Breast epithelium (tissue), 4 donors: ENCODE measurements around the gene CHD9. TPM values are rescaled to one million over a fixed set of nuclear protein-coding genes. Genes with fewer than 3 reads are reported as not detected.
"Not testable (repeated sequence)": the region's sequence is repeated elsewhere in the genome, so short reads cannot be mapped to it uniquely, and the experiment has no call there.

Experiments
- DNase-seq, 2 donors: peaks; one replicate each; pipeline ENCODE4 v3.0.0-alpha.2; 2019; ENCODE audit warnings: low spot score in 2 of 2
- H3K27ac ChIP-seq, 2 donors: fragments of 200-600 bp; sonication (generic) in 1 of 2; one replicate each; pipeline ENCODE4 v1.5.1; 2016 to 2019; ENCODE audit warnings: mild to moderate bottlenecking in 1 of 2
- H3K27me3 ChIP-seq, 2 donors: fragments of 200-600 bp; sonication (generic) in 1 of 2; one replicate each; pipeline versions ENCODE4 v1.5.1 to v1.6.0; 2017 to 2019; ENCODE audit warnings: control low read depth in 1 of 2, mild to moderate bottlenecking in 1 of 2
- H3K36me3 ChIP-seq: fragments of 200-600 bp; one replicate; pipeline ENCODE4 v1.5.1; 2019
- H3K4me1 ChIP-seq, 2 donors: fragments of 200-600 bp; sonication (generic); one replicate each; pipeline ENCODE4 v1.5.1; 2016 to 2019; ENCODE audit warnings: control low read depth in 1 of 2
- H3K4me3 ChIP-seq, 3 donors: fragments of 200-600 bp; sonication (generic); 1 replicate in 2 of 3; 2 replicates in 1 of 3; pipeline ENCODE4 v1.5.1; 2016 to 2019; ENCODE audit warnings: mild to moderate bottlenecking in 3 of 3, moderate library complexity in 2 of 3
- H3K9me3 ChIP-seq, 2 donors: fragments of 200-600 bp; sonication (generic) in 1 of 2; one replicate each; pipeline ENCODE4 v1.5.1; 2016 to 2019; ENCODE audit warnings: control low read depth in 1 of 2
- POLR2A ChIP-seq: fragments of 450-650 bp; IDR thresholded peaks from one replicate; pipeline ENCODE4 v1.6.1; 2016; ENCODE audit warnings: antibody characterized with exemption, mild to moderate bottlenecking, moderate library complexity
- POLR2AphosphoS5 ChIP-seq, 3 donors: sonication (generic); formaldehyde crosslinking; IDR thresholded peaks; one replicate each; pipeline ENCODE4 v1.6.1; 2017; ENCODE audit warnings: antibody characterized with exemption in 3 of 3
- intact Hi-C: fragments of 100-400 bp; cut with DNase I; formaldehyde crosslinking; loops from one replicate; pipeline ENCODE4 v1.15.1; 2023; ENCODE audit warnings: low total_unique reads
- total RNA-seq, 3 donors: library from RNA; depleted of rRNA; stranded (reverse); fragments of >200 nt; gene quantifications; one replicate each; pipeline ENCODE4 v1.1.0, GENCODE V29; 2016
- TF ChIP-seq, protein P1 (sequence below), 3 donors: fragments of 450-650 bp; IDR thresholded peaks; one replicate each; pipeline ENCODE4 v1.5.1; 2016 to 2017; ENCODE audit warnings: antibody characterized with exemption in 3 of 3, mild to moderate bottlenecking in 3 of 3, moderate library complexity in 3 of 3

Gene CHD9
- total RNA-seq, 3 donors from 2014 or later = 93.8 to 160 (median 158) TPM

DNA sequence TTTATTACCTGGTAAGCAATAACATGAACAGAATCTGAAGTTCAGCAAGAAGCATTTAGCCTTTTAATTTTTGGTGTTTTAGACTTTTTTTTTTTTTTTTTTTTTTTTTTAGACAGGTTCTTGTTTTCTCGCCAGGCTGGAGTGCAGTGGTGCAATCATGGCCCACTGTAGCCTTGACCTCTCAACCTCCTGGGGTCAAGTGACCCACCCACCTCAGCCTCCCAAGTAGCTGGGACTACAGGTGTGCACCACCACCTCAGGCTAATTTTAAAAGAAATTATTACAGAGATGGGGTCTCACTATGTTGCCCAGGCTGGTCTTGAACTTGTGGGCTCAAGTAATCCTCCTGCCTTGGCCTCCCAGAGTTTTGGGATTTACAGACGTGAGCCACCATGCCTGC, 206.5 kb downstream of the CHD9 start:
- Histone ChIP-seq H3K36me3 (peaks cover 3% of the 10 kb centered on the region), H3K27ac (no peak overlapping the region)
- DNase-seq = no peak

DNA sequence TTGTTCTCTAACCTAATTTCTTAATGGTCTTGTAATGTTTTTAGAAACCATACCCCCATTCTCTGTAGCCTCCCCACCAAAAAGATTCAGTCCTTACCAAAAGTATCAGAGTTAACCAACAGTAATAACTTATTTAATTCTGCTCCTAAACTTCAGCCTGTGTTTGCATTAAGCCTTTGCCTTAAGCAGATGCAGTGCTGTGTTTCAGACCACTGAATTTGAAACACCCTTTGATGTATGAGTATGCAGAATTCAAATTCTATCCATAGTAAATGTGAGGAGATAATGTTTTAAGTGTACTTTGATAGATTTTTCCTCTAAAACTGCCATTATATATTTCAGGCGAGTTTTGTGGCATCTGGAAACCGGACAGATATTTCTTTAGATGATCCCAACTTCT, 207.9 kb downstream of the CHD9 start:
- no peak for DNase-seq
- TF ChIP-seq, protein P1, sequence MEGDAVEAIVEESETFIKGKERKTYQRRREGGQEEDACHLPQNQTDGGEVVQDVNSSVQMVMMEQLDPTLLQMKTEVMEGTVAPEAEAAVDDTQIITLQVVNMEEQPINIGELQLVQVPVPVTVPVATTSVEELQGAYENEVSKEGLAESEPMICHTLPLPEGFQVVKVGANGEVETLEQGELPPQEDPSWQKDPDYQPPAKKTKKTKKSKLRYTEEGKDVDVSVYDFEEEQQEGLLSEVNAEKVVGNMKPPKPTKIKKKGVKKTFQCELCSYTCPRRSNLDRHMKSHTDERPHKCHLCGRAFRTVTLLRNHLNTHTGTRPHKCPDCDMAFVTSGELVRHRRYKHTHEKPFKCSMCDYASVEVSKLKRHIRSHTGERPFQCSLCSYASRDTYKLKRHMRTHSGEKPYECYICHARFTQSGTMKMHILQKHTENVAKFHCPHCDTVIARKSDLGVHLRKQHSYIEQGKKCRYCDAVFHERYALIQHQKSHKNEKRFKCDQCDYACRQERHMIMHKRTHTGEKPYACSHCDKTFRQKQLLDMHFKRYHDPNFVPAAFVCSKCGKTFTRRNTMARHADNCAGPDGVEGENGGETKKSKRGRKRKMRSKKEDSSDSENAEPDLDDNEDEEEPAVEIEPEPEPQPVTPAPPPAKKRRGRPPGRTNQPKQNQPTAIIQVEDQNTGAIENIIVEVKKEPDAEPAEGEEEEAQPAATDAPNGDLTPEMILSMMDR (IDR thresholded peaks at IDR 0.05) = no peak
- no peak for TF ChIP-seq POLR2A
- TF ChIP-seq POLR2AphosphoS5 (IDR thresholded peaks at IDR 0.05) = no peak
- Histone ChIP-seq H3K27ac (no peak overlapping the region), H3K9me3 (no peaks in the 10 kb centered on the region), H3K27me3 (no peaks in the 10 kb centered on the region), H3K4me3 (no peak overlapping the region), H3K36me3 (peaks cover 3% of the 10 kb centered on the region), H3K4me1 (no peaks in the 10 kb centered on the region)
- intact Hi-C loops = no loop called here

More for the DNA sequence above, 206.5 kb downstream of the CHD9 start:
- Histone ChIP-seq H3K9me3 (no peaks in the 10 kb centered on the region), H3K27me3 (no peaks in the 10 kb centered on the region), H3K4me3 (no peak overlapping the region), H3K4me1 (no peaks in the 10 kb centered on the region)
- TF ChIP-seq, protein P1 (IDR thresholded peaks at IDR 0.05) = no peak
- TF ChIP-seq POLR2AphosphoS5 (IDR thresholded peaks at IDR 0.05) (no peak), POLR2A (no peak)
- intact Hi-C loops = no loop called here

DNA sequence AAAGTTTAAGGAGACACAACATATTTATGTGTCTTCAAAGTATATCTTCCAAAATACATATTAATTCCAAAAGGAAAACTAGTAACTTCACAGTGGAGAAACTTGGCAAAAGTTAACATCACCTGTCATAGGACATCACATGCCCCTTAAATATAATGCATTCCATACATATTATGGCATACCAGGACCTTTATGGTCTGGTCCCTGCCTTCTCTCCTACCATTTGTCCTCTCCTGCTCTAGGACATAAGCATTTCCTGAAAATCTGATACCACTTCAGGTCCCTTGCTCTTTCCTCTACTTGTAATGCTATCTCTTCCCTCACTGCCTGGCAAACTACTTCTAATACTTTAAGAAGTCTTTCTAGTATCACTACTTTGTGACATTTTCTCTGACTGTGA, 211.4 kb downstream of the CHD9 start:
- H3K4me3 ChIP-seq = no peak overlapping the region
- no peak overlapping the region for H3K27ac ChIP-seq
- intact Hi-C loops = no loop called here
- no peaks in the 10 kb centered on the region for H3K9me3 ChIP-seq
- H3K36me3 ChIP-seq = no peaks in the 10 kb centered on the region
- no peaks in the 10 kb centered on the region for H3K4me1 ChIP-seq
- no peaks in the 10 kb centered on the region for H3K27me3 ChIP-seq
- TF ChIP-seq POLR2AphosphoS5 (IDR thresholded peaks at IDR 0.05) (no peak), POLR2A (no peak)
- TF ChIP-seq, protein P1 (IDR thresholded peaks at IDR 0.05) = no peak
- DNase-seq = no peak

DNA sequence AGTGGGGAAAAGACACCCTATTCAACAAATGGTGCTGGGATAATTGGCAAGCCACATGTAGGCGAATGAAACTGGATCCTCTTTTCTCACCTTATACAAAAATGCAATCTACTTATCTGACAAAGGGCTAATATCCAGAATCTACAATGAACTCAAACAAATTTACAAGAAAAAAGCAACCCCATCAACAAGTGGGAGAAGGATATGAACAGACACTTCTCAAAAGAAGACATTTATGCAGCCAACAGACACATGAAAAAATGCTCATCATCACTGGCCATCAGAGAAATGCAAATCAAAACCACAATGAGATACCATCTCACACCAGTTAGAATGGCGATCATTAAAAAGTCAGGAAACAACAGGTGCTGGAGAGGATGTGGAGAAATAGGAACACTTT, 223.7 kb downstream of the CHD9 start:
- H3K4me1 ChIP-seq, intact Hi-C loops, H3K36me3 ChIP-seq, H3K27ac ChIP-seq, H3K9me3 ChIP-seq, H3K27me3 ChIP-seq, H3K4me3 ChIP-seq, DNase-seq: not testable (repeated sequence)

DNA sequence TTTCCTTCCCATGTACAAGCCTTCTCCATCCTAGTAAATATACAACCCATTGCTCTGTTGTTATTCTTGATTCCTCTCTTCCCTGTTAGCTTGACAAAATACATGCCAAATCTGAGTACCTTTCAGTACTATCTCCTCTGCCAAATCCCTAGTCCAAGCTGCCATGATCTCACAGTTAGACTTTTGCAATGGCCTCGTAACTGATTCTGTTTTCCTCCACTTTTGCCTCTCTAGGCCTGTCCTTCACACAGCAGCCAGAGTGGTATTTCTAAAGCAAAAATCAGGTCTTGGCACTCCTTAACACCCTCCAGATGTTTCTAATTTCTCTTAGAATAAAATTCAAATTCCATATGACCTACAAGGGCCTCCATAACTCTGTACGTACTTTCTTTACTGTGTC, 226.5 kb downstream of the CHD9 start:
- Histone ChIP-seq H3K36me3 (no peaks in the 10 kb centered on the region), H3K9me3 (no peaks in the 10 kb centered on the region), H3K4me3 (no peak overlapping the region), H3K27ac (no peak overlapping the region), H3K4me1 (no peaks in the 10 kb centered on the region), H3K27me3 (no peaks in the 10 kb centered on the region)
- DNase-seq = no peak
- TF ChIP-seq POLR2AphosphoS5 (IDR thresholded peaks at IDR 0.05) (no peak), POLR2A (no peak)
- TF ChIP-seq, protein P1 (IDR thresholded peaks at IDR 0.05) = no peak
- intact Hi-C loops = no loop called here

DNA sequence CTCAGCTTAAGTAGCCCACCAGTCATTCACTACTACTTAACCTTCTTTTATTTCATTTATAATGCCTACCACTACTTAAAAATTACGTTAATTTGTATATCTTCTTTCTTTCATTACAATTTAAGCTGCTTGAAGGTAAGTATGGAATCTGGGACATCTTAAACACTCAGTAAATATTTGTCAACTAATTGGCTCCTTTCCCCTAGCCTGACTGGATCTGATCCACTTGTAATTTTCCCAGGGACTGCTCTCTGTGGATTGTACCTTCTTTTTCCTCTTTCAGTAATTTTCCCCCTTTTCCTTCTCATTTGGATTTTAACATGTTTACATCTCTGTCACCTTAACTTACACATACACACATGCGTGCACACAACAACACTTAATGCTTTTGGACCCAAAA, 227.1 kb downstream of the CHD9 start:
- H3K27ac ChIP-seq = no peak overlapping the region
- intact Hi-C loops = no loop called here
- no peaks in the 10 kb centered on the region for H3K36me3 ChIP-seq

More for the DNA sequence above, 227.1 kb downstream of the CHD9 start:
- Histone ChIP-seq H3K4me3 (no peak overlapping the region), H3K4me1 (no peaks in the 10 kb centered on the region), H3K9me3 (no peaks in the 10 kb centered on the region), H3K27me3 (no peaks in the 10 kb centered on the region)
- TF ChIP-seq, protein P1 (IDR thresholded peaks at IDR 0.05) = no peak
- TF ChIP-seq POLR2AphosphoS5 (IDR thresholded peaks at IDR 0.05) (no peak), POLR2A (no peak)
- DNase-seq = no peak
